ENCODE data around the gene SCRN3. TPM values are rescaled to one million over a fixed set of nuclear protein-coding genes. Genes with fewer than 3 reads are reported as not detected.

SCRN3 gene
- total RNA-seq, 1 donor from 2014 or later, result 20.0 TPM

- ATAC-seq (no peak), DNase-seq (no peak)
- Histone ChIP-seq H3K27ac (no peak overlapping the region), H3K27me3 (no peaks in the 10 kb centered on the region), H3K9me3 (no peaks in the 10 kb centered on the region), H3K36me3 (peaks cover 4% of the 10 kb centered on the region), H3K4me1 (no peaks in the 10 kb centered on the region), H3K4me3 (no peak overlapping the region)
- TF ChIP-seq CTCF (IDR thresholded peaks at IDR 0.05), result no peak
- intact Hi-C loops (cut with DNase I), result no loop called here
Observed at GRCh38 chr2:174461221-174461620, 65.7 kb downstream of the SCRN3 start.

DNA sequence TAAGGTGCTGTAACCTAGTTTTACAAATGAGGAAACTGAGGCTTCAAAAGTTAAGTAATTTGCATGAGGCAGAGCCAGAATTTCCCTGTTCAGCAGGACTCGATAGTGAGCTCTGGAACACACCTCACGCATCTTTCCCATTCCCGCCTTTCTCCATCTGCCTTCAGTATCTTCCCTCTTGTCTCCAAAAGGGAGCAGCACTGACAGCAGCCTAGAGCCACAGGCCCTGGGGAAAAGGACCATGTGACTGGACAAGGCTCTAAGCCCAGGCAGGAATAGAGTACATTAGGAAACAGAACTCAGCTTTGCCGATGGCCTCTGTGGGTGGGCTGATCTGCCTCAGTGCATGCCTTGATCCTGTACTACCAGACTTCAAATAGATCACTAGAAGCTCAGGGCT, 69.8 kb downstream of the SCRN3 start:
- DNase-seq, result no peak
- no peak for TF ChIP-seq CTCF (IDR thresholded peaks at IDR 0.05)
- H3K4me3 ChIP-seq, result no peak overlapping the region

GRCh38 chr2:174473796-174474195, 78.3 kb downstream of the SCRN3 start:
- no peaks in the 10 kb centered on the region for H3K4me1 ChIP-seq

More for the DNA sequence above, 69.8 kb downstream of the SCRN3 start:
- no peaks in the 10 kb centered on the region for H3K4me1 ChIP-seq
- no peaks in the 10 kb centered on the region for H3K36me3 ChIP-seq
- no peaks in the 10 kb centered on the region for H3K27me3 ChIP-seq
- ATAC-seq, result no peak
- intact Hi-C loops (cut with DNase I), result no loop called here
- H3K27ac ChIP-seq, result no peak overlapping the region
- H3K9me3 ChIP-seq, result no peaks in the 10 kb centered on the region

DNA sequence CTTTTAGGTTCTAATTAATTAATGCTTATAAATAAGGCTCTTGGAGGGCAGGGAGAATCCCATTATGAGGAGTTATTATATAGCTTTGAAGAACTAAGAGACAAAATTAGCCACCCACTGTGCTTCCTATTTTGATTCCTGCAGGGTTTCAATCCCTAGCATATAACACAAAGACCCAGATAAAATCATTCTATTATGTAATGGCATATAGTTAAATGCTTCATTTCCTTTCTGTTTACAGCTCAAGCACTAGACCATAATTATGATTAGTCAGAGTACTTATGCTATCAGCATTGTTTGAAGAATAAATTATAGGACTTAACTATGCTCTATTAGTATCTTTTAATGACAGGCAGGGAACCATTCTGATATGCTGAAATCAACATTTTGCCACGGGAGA, 82.2 kb downstream of the SCRN3 start:
- ATAC-seq, result no peak
- Histone ChIP-seq H3K27me3 (no peaks in the 10 kb centered on the region), H3K4me3 (no peak overlapping the region), H3K36me3 (no peaks in the 10 kb centered on the region), H3K9me3 (no peaks in the 10 kb centered on the region), H3K27ac (no peak overlapping the region), H3K4me1 (no peaks in the 10 kb centered on the region)
- no peak for DNase-seq
- intact Hi-C loops (cut with DNase I), result no loop called here
- no peak for TF ChIP-seq CTCF (IDR thresholded peaks at IDR 0.05)

More at GRCh38 chr2:174473796-174474195, 78.3 kb downstream of the SCRN3 start:
- H3K9me3 ChIP-seq, result no peaks in the 10 kb centered on the region
- H3K27ac ChIP-seq, result no peak overlapping the region
- H3K36me3 ChIP-seq, result no peaks in the 10 kb centered on the region
- intact Hi-C loops (cut with DNase I), result no loop called here
- H3K4me3 ChIP-seq, result no peak overlapping the region
- no peak for ATAC-seq
- no peaks in the 10 kb centered on the region for H3K27me3 ChIP-seq
- TF ChIP-seq CTCF (IDR thresholded peaks at IDR 0.05), result no peak
- DNase-seq, result no peak

Other genes with a start within 250 kb of the SCRN3 start
- gene OLA1, start 147.2 kb upstream of the SCRN3 start, total RNA-seq, result 50.2 TPM
- gene SP9, start 60.8 kb upstream of the SCRN3 start, total RNA-seq, result not detected
- gene GPR155, start 91.3 kb downstream of the SCRN3 start, total RNA-seq, result 6.3 TPM
- gene WIPF1, start 202.1 kb downstream of the SCRN3 start, total RNA-seq, result 71.5 TPM

Measured in upper lobe of right lung (tissue), 1 donor.